Esophagus muscularis mucosa (tissue), 4 donors: ENCODE results near the gene TAPT1. TPM values are rescaled to one million over a fixed set of nuclear protein-coding genes. Genes with fewer than 3 reads are reported as not detected.

Experiments
- DNase-seq: peaks from one replicate; pipeline ENCODE4 v3.0.0-alpha.2; 2017; ENCODE audit errors: extremely low spot score
- H3K27ac ChIP-seq, 4 donors: fragments of 200-600 bp; sonication (generic); replicated peaks in 1 of 4; 1 replicate in 3 of 4; 2 replicates in 1 of 4; pipeline ENCODE4 v1.5.1; 2016 to 2019; ENCODE audit warnings: mild to moderate bottlenecking in 1 of 4
- H3K27me3 ChIP-seq, 4 donors: fragments of 200-600 bp; sonication (generic); one replicate each; pipeline versions ENCODE4 v1.5.1 to v1.6.0; 2016 to 2019
- H3K36me3 ChIP-seq, 4 donors: fragments of 200-600 bp; sonication (generic); one replicate each; pipeline ENCODE4 v1.5.1; 2016 to 2019
- H3K4me1 ChIP-seq, 4 donors: fragments of 200-600 bp; sonication (generic); one replicate each; pipeline ENCODE4 v1.5.1; 2016 to 2019
- H3K4me3 ChIP-seq, 4 donors: fragments of 200-600 bp; sonication (generic); 1 replicate in 2 of 4; 2 replicates in 2 of 4; pipeline ENCODE4 v1.5.1; 2016 to 2019; ENCODE audit warnings: mild to moderate bottlenecking in 4 of 4, moderate library complexity in 1 of 4
- H3K9me3 ChIP-seq, 4 donors: fragments of 200-600 bp; sonication (generic); 1 replicate in 3 of 4; 2 replicates in 1 of 4; pipeline ENCODE4 v1.5.1; 2016 to 2019
- CTCF ChIP-seq, 3 experiments: fragments of 200-600 bp in 2 of 3; fragments of 450-650 bp in 1 of 3; sonication (generic) in 2 of 3; IDR thresholded peaks; one replicate each; pipeline ENCODE4 v1.5.1; 2017 to 2019; ENCODE audit warnings: antibody characterized with exemption in 3 of 3, mild to moderate bottlenecking in 2 of 3, moderate library complexity in 1 of 3
- EP300 ChIP-seq: sonication (generic); formaldehyde crosslinking; IDR thresholded peaks from one replicate; pipeline ENCODE4 v1.6.1; 2017; ENCODE audit warnings: antibody characterized with exemption
- POLR2A ChIP-seq: fragments of 450-650 bp; IDR thresholded peaks from one replicate; pipeline ENCODE4 v1.6.1; 2017; ENCODE audit warnings: antibody characterized with exemption, moderate library complexity, mild to moderate bottlenecking, low read depth
- POLR2AphosphoS5 ChIP-seq, 2 donors: sonication (generic); formaldehyde crosslinking; IDR thresholded peaks; one replicate each; pipeline ENCODE4 v1.6.1; 2017; ENCODE audit warnings: antibody characterized with exemption in 2 of 2
- WGBS: methylation state at CpG from one replicate; pipeline ENCODE4 v1.1.5; 2018; 5-methylcytosine and 5-hydroxymethylcytosine counted together
- intact Hi-C: fragments of 100-400 bp; cut with DNase I; formaldehyde crosslinking; loops from one replicate; pipeline ENCODE4 v1.15.1; 2023
- total RNA-seq, 4 donors: library from RNA; depleted of rRNA; stranded (reverse); fragments of >200 nt; gene quantifications; one replicate each; pipeline versions ENCODE4 v1.1.0 to v1.2.1, GENCODE V29; 2016

Gene TAPT1
- total RNA-seq, 4 donors from 2014 or later: 18.1 to 27.4 (median 21.6) TPM

- intact Hi-C loops: no loop called here
- DNase-seq: no peak
- H3K4me1 ChIP-seq: peaks cover 0 to 11% (median 2%) of the 10 kb centered on the region in 4 donors
- no peak for TF ChIP-seq CTCF (IDR thresholded peaks at IDR 0.05)
- TF ChIP-seq POLR2A: no peak
- TF ChIP-seq EP300: no peak
- no peak for TF ChIP-seq POLR2AphosphoS5 (IDR thresholded peaks at IDR 0.05)
- no peaks in the 10 kb centered on the region for H3K27me3 ChIP-seq
- no peak overlapping the region for H3K4me3 ChIP-seq
- H3K36me3 ChIP-seq: no peaks in the 10 kb centered on the region
- no peaks in the 10 kb centered on the region for H3K9me3 ChIP-seq
- 31% methylated on average over 1 of the region's 1 CpG for WGBS
- H3K27ac ChIP-seq: no peak overlapping the region
Observed at GRCh38 chr4:16269240-16269639, 43.0 kb upstream of the TAPT1 start.

- no peaks in the 10 kb centered on the region for H3K36me3 ChIP-seq
- no peaks in the 10 kb centered on the region for H3K9me3 ChIP-seq
- TF ChIP-seq EP300: no peak
- no peak for TF ChIP-seq CTCF (IDR thresholded peaks at IDR 0.05)
- TF ChIP-seq POLR2A: no peak
- no peak for TF ChIP-seq POLR2AphosphoS5 (IDR thresholded peaks at IDR 0.05)
- no peak for DNase-seq
- intact Hi-C loops: no loop called here
- WGBS: 96% methylated on average over 3 of the region's 3 CpGs
- H3K4me3 ChIP-seq: no peak overlapping the region
- no peaks in the 10 kb centered on the region for H3K27me3 ChIP-seq
- H3K27ac ChIP-seq: no peak overlapping the region
- peaks cover 0 to 11% (median 2%) of the 10 kb centered on the region in 4 donors for H3K4me1 ChIP-seq
Observed at GRCh38 chr4:16268290-16268689, 42.0 kb upstream of the TAPT1 start.

GRCh38 chr4:16267639-16268038, 41.4 kb upstream of the TAPT1 start:
- Histone ChIP-seq H3K9me3 (no peaks in the 10 kb centered on the region), H3K4me1 (peaks cover 0 to 11% (median 2%) of the 10 kb centered on the region in 4 donors), H3K27ac (no peak overlapping the region), H3K4me3 (no peak overlapping the region), H3K36me3 (no peaks in the 10 kb centered on the region), H3K27me3 (no peaks in the 10 kb centered on the region)
- intact Hi-C loops: no loop called here
- WGBS: 88% methylated on average over 1 of the region's 1 CpG
- no peak for DNase-seq
- TF ChIP-seq POLR2A (no peak), EP300 (no peak), POLR2AphosphoS5 (IDR thresholded peaks at IDR 0.05) (no peak), CTCF (IDR thresholded peaks at IDR 0.05) (no peak)

- intact Hi-C loops: loop anchor here (2.0 kb wide), 2 partner anchors 69 to 233 kb away; no protein-coding TSS in a partner anchor
- DNase-seq: no peak
- no peak for TF ChIP-seq POLR2AphosphoS5 (IDR thresholded peaks at IDR 0.05)
- no peak for TF ChIP-seq EP300
- no peak for TF ChIP-seq POLR2A
- TF ChIP-seq CTCF (IDR thresholded peaks at IDR 0.05): no peak
- no peaks in the 10 kb centered on the region for H3K36me3 ChIP-seq
- no peaks in the 10 kb centered on the region for H3K27me3 ChIP-seq
- H3K4me1 ChIP-seq: peaks cover 0 to 11% (median 2%) of the 10 kb centered on the region in 4 donors
- no peak overlapping the region for H3K27ac ChIP-seq
- no peak overlapping the region for H3K4me3 ChIP-seq
- H3K9me3 ChIP-seq: no peaks in the 10 kb centered on the region
- WGBS: 100% methylated on average over 1 of the region's 3 CpGs
Observed at GRCh38 chr4:16265820-16266219, 39.5 kb upstream of the TAPT1 start.

- no peaks in the 10 kb centered on the region for H3K9me3 ChIP-seq
- intact Hi-C loops: loop anchor here (2.0 kb wide), 2 partner anchors 68 to 232 kb away; no protein-coding TSS in a partner anchor
- H3K27me3 ChIP-seq: no peaks in the 10 kb centered on the region
- TF ChIP-seq POLR2AphosphoS5 (IDR thresholded peaks at IDR 0.05): no peak
- peak; percentile 57 to 66 (median 66) for TF ChIP-seq CTCF (IDR thresholded peaks at IDR 0.05)
- no peak for TF ChIP-seq POLR2A
- no peak for TF ChIP-seq EP300
- H3K4me1 ChIP-seq: peaks cover 0 to 11% (median 2%) of the 10 kb centered on the region in 4 donors
- 15% methylated on average over 3 of the region's 3 CpGs for WGBS
- H3K36me3 ChIP-seq: no peaks in the 10 kb centered on the region
- no peak for DNase-seq
- H3K27ac ChIP-seq: no peak overlapping the region
- H3K4me3 ChIP-seq: no peak overlapping the region
Observed at GRCh38 chr4:16264798-16265197, 38.5 kb upstream of the TAPT1 start.
